Choroid plexus epithelial cell (primary cell): ENCODE results near the gene ABHD17A.
"Not testable (repeated sequence)": the region's sequence is repeated elsewhere in the genome, so short reads cannot be mapped to it uniquely, and the experiment has no call there.

ENCODE experiments used
- DNase-seq: peaks from one replicate; pipeline ENCODE4 v3.0.0-alpha.2; 2010; ENCODE audit warnings: low read depth
- H3K4me3 ChIP-seq: 2 replicates; pipeline ENCODE4 v1.5.1; 2011; ENCODE audit warnings: low read depth, mild to moderate bottlenecking, control low read depth, low read length, moderate library complexity
- TF ChIP-seq, protein P1 (sequence below): conservative IDR thresholded peaks from 2 replicates; pipeline ENCODE4 v1.5.1; 2011; ENCODE audit warnings: low read depth, mild to moderate bottlenecking, control low read depth, inconsistent platforms, low read length, moderate library complexity

Gene ABHD17A

DNA sequence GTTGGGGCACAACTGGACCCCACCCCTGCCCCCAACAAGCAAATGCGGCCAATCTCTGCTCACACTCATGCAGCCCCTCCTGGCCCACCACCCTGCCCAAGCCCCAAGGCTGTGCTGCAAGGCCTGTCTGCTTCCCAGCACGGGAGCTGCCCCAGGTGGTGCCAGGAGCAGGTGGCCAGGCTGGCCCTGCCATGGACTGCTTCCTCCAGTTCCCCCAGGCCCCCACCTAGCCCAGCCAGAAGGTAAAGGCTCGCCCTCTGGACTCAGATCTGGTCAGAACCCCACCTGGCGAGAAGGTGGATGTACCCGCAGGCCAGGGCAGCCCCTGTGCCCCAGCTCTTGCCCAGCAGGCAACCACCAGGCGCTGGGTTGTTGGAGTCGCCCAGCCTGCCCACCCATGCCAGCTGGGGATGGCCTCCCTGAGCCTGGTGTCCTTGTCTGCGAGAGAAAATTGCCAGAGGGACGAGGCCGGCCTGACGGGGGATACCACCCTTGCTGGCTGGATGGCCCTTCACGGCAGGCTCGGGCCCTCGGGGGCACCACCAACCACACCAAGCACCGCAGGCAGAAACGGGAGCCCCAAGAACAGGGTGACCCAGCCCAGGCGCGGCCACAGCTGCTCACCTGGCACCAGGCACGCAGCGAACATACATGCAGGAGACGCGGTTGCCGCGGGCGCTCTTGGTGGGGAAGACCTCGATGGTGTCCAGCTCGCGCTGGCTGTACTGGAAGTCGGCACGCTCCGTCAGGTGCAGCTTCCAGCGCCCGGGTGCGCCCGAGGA lies 4.5 kb downstream of the ABHD17A start:
- TF ChIP-seq, protein P1, sequence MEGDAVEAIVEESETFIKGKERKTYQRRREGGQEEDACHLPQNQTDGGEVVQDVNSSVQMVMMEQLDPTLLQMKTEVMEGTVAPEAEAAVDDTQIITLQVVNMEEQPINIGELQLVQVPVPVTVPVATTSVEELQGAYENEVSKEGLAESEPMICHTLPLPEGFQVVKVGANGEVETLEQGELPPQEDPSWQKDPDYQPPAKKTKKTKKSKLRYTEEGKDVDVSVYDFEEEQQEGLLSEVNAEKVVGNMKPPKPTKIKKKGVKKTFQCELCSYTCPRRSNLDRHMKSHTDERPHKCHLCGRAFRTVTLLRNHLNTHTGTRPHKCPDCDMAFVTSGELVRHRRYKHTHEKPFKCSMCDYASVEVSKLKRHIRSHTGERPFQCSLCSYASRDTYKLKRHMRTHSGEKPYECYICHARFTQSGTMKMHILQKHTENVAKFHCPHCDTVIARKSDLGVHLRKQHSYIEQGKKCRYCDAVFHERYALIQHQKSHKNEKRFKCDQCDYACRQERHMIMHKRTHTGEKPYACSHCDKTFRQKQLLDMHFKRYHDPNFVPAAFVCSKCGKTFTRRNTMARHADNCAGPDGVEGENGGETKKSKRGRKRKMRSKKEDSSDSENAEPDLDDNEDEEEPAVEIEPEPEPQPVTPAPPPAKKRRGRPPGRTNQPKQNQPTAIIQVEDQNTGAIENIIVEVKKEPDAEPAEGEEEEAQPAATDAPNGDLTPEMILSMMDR, result no peak
- no peak overlapping the region for H3K4me3 ChIP-seq
- no peak for DNase-seq

DNA sequence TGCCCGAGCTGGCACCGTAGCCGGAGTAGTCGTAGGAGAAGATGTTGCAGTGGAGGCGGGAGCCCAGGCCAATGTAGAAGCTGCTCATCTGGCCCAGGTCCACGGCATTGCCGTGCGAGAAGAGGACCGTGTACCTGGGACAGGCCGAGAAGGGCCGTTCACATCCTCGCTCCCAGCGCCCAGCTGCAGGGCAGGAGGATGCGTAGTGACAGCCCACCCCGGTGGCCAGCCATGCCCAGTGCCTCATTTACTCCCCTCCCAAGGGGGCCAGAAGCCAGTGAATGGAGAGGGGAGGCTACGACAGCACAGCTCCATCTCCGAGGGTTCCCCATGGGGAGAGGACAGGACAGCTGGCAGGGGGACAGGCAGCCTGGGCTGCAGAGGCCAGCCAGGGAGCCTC lies 5.3 kb downstream of the ABHD17A start:
- not testable (repeated sequence) for H3K4me3 ChIP-seq, DNase-seq

DNA sequence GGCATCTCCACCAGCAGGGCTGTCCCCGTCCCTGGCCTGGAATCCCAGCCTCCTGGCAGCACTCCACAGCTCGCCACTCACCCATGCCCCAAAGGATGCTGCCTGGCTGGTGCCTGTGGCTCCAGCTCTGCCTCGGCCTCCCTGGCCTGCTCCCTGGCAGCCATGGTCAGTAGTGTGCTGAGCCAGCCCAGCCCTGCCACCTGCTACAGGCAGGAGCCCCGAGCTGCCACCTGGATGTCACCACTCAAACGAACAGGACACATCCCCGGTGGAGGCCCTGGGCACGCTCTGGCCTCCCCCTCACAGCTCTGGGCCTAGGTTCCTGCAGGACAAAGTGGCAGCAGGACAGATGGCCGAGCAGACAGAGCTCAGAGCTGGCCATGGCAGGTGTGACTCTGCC lies 6.7 kb downstream of the ABHD17A start:
- H3K4me3 ChIP-seq, DNase-seq: not testable (repeated sequence)

DNA sequence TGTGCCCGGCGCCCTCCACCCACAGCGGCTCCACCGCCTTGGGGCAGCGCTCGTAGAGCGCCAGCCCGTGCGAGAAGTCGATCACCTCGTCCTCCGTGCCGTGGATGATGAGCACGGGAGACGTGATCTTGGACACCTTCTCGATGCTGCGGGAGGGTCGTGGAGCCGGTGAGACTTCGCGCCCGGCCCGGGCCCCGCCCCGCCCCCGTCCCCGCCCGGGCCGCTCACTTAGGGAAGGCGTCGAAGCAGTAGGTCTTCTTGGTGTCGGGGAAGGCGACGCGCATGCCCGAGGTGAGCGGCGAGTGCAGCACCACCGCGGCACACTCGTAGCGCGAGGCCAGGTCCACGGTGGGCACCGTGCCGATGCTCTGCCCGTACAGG lies 8.0 kb downstream of the ABHD17A start:
- DNase-seq, H3K4me3 ChIP-seq: not testable (repeated sequence)

DNA sequence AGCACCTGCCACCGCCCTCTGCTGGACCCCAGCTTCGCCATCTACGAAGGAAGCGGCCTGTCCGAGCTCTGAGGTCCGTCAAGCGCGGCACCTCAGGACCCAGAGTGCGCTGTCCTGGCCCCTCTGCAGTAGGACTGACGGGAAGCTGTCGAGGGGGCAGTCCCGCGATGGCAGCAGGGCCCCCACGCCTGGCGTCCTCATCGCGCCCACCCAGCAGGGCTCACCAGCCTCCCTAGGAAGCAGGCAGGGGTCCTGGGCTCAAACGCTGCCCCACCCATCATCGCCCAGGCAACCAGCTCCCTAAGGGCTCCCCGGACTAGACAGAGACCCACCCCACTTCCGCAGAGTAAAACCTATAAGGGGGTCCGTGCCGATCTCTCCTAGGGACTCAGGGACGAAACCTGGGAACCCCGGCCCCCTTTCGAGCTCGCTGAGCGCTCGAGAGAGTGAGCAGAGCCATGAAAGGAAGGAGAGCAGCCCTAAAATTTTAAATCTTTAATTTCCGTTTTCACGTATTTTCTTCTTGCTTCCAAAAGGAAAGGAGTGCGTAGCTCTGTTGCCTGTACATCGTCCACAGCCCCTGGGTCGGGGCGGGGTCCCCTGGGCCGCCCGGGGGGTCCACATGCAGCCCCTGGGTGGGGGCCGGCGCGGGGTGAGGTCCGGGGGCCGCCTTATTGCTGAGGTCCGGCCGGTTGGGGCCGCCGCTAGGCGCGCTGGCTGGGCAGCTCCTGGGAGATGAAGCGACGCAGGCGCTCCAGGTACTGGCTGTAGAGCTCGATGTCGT lies 8.6 kb downstream of the ABHD17A start:
- H3K4me3 ChIP-seq, result peak overlapping the region; percentile 95
- TF ChIP-seq, protein P1, result peak; percentile 7
- DNase-seq, result not testable (repeated sequence)

DNA sequence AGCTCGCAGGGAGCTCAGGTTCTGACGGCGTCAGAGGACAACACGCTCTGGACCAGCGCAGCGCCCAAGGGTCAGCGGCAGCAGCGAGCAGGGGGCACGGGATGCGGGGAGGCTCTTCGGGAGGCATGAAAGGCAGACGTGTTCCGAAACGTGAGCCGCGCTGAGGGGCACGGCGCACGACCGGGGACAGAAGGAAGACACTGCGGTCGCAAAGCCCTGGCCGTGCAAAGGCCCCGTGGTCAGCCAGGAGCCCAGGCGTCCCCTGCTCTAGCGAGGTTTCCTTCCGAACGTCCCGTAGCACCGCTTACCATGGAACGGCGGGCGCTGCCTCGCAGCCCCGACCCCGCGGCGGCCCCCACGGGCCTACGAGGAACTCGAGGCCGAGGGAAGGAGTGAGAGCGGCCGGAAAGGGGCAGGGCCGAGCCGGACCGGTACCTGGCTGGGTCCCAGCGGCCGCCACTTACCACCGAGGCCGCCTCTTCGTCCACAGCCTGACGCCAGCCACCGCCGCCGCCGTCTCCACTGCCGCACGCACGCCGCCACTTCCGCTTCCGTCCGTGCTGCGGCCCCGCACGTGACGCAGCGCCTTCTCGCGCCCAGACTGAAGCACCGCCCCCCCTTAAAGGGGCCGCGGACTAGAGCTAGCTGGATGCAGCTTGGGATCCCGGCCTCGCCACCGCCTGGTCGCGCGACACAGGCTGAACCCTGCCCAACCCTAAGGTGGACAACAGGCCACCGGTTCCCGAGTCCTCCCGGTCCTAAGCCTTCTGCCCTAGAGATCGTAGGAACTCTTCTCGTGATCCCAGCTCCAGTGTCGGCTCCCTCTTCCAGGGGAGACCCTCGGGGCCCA lies 9.4 kb downstream of the ABHD17A start:
- peak; percentile 88 for DNase-seq
- peak overlapping the region; percentile 95 for H3K4me3 ChIP-seq
- TF ChIP-seq, protein P1, result no peak

DNA sequence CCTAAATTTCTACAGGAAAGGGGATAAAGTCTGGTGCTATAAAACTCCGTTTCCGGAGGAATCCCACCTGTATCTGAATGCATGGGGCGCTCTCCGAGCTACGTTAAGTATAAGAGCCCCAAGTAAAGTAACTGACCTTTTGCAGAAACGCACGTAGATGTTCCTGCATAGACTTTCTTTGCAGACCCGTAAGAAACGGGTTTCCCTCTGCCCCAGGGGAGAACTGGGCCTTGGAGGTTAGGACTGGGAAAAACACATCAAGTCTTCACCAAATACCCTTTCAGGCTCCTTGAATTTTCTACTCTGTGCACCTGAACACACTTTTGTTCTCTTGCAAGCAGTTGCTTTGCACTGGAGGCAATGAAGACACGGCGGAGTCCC lies 10.0 kb downstream of the ABHD17A start:
- H3K4me3 ChIP-seq, result peak overlapping the region; percentile 95
- DNase-seq, result not testable (repeated sequence)

DNA sequence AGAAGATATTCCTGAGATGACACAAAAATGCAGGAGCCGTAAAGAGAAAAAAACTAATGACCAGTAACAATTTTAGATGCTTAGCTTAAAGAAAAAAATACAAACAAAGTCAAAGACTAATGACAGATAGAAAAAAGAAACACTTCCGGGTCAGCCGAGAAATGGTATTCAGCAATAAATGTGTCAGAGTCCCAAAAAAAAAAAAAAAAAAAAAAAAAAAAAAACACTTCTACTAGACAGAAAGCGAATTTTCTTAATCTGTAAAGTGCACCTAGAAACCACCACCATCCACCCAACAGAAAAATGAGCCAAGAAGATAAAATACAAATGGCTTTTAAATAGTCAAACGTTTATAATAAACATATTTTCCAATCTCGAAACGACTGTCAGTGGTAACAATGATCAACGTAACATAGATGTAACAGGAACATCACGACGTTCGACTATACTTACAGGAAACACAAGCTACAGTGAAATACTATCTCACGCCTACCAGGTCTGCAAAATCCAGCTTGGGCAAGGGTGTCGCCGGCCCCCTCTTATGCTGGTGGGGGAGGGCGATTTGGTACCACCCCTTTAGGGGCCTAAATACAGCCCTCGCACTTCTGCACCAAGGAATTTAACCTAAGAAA lies 10.6 kb downstream of the ABHD17A start:
- TF ChIP-seq, protein P1, result no peak
- H3K4me3 ChIP-seq, result peak overlapping the region; percentile 95
- DNase-seq, result no peak
